Neural cell (in vitro differentiated cells): Measurements from ENCODE around the gene GATAD2A. TPM values are rescaled to one million over a fixed set of nuclear protein-coding genes. Genes with fewer than 3 reads are reported as not detected.

ENCODE experiments used
- H2AFZ ChIP-seq: fragments of 200-600, 300-800 bp; sonication (generic), shearing (Covaris generic); 2 replicates; pipeline ENCODE4 v1.6.0; 2014; ENCODE audit warnings: low read depth, mild to moderate bottlenecking, antibody characterized with exemption, low read length, moderate library complexity
- H3F3A ChIP-seq: fragments of 200-600 bp; shearing (Covaris generic); 2 replicates; pipeline ENCODE4 v1.6.1; 2016; ENCODE audit warnings: mild to moderate bottlenecking, moderate library complexity, mixed read lengths, antibody characterized with exemption, low read length; ENCODE audit not compliant: insufficient read depth, poor library complexity, severe bottlenecking
- H3K27ac ChIP-seq: fragments of 200-600, 300-800 bp; sonication (generic), shearing (Covaris generic); 2 replicates; pipeline ENCODE4 v1.5.1; 2014; ENCODE audit warnings: mild to moderate bottlenecking, low read length, moderate library complexity
- H3K27me3 ChIP-seq: fragments of 300-800, 200-600 bp; sonication (generic), shearing (Covaris generic); 2 replicates; pipeline ENCODE4 v1.6.0; 2014; ENCODE audit warnings: mild to moderate bottlenecking, low read depth, low read length, moderate library complexity; ENCODE audit not compliant: insufficient read depth
- H3K36me3 ChIP-seq: fragments of 300-800, 200-600 bp; sonication (generic), shearing (Covaris generic); 2 replicates; pipeline ENCODE4 v1.5.1; 2014; ENCODE audit warnings: mild to moderate bottlenecking, antibody characterized with exemption, low read length, moderate library complexity; ENCODE audit not compliant: insufficient read depth
- H3K4me2 ChIP-seq: fragments of 300-800, 200-600 bp; sonication (generic), shearing (Covaris generic); 2 replicates; pipeline ENCODE4 v1.6.0; 2014; ENCODE audit warnings: mild to moderate bottlenecking, low read length
- H3K4me3 ChIP-seq: fragments of 300-800, 200-600 bp; sonication (generic), shearing (Covaris generic); 2 replicates; pipeline ENCODE4 v1.5.1; 2014; ENCODE audit warnings: mild to moderate bottlenecking, low read length, moderate library complexity
- H3K79me2 ChIP-seq: fragments of 200-600 bp; shearing (Covaris generic); replicated peaks from 2 replicates; pipeline ENCODE4 v1.6.0; 2014; ENCODE audit warnings: mild to moderate bottlenecking, low read length, moderate library complexity; ENCODE audit not compliant: insufficient read depth
- H3K9ac ChIP-seq: fragments of 300-800, 200-600 bp; sonication (generic), shearing (Covaris generic); 2 replicates; pipeline ENCODE4 v1.6.1; 2016; ENCODE audit warnings: mild to moderate bottlenecking, low read length, mixed read lengths
- H3K9me2 ChIP-seq: fragments of 200-600 bp; shearing (Covaris generic); 2 replicates; pipeline ENCODE4 v1.6.1; 2016; ENCODE audit warnings: mild to moderate bottlenecking, low read length, mixed read lengths; ENCODE audit not compliant: insufficient read depth
- H3K9me3 ChIP-seq: fragments of 200-600, 300-800 bp; sonication (generic), shearing (Covaris generic); 2 replicates; pipeline ENCODE4 v1.6.1; 2016; ENCODE audit warnings: mild to moderate bottlenecking, mixed run types, low read length, moderate library complexity, mixed read lengths
- H4K20me1 ChIP-seq: fragments of 200-600 bp; shearing (Covaris generic); 2 replicates; pipeline ENCODE4 v1.6.1; 2016; ENCODE audit warnings: mild to moderate bottlenecking, mixed run types; ENCODE audit not compliant: insufficient read depth
- CTCF ChIP-seq: fragments of 450-650 bp; IDR thresholded peaks from 2 replicates; pipeline ENCODE4 v1.5.1; 2014; ENCODE audit warnings: antibody characterized with exemption, mild to moderate bottlenecking, moderate library complexity; ENCODE audit not compliant: poor library complexity, severe bottlenecking
- EP300 ChIP-seq: fragments of 450-650 bp; conservative IDR thresholded peaks from 2 replicates; pipeline ENCODE4 v1.6.1; 2014; ENCODE audit warnings: antibody characterized with exemption, mild to moderate bottlenecking, moderate library complexity; ENCODE audit not compliant: poor library complexity, severe bottlenecking
- EZH2 ChIP-seq: fragments of 200-600, 300-800 bp; shearing (Covaris generic), sonication (generic); IDR thresholded peaks from 2 replicates; pipeline ENCODE4 v1.6.1; 2014; ENCODE audit warnings: antibody characterized with exemption, low read length, borderline replicate concordance, mild to moderate bottlenecking; ENCODE audit not compliant: insufficient read depth, poor library complexity, severe bottlenecking
- MXI1 ChIP-seq: fragments of 450-650 bp; conservative IDR thresholded peaks from 2 replicates; pipeline ENCODE4 v1.6.1; 2014; ENCODE audit warnings: antibody characterized with exemption, mild to moderate bottlenecking; ENCODE audit not compliant: poor library complexity, severe bottlenecking
- POLR2AphosphoS5 ChIP-seq: IDR thresholded peaks from 2 replicates; pipeline ENCODE4 v1.6.1; 2012
- RAD21 ChIP-seq: fragments of 450-650 bp; conservative IDR thresholded peaks from 2 replicates; pipeline ENCODE4 v1.6.1; 2014; ENCODE audit warnings: antibody characterized with exemption, mild to moderate bottlenecking, moderate library complexity
- REST ChIP-seq: IDR thresholded peaks from 2 replicates; pipeline ENCODE4 v1.6.1; 2012; ENCODE audit warnings: borderline replicate concordance
- SMC3 ChIP-seq: fragments of 450-650 bp; conservative IDR thresholded peaks from 2 replicates; pipeline ENCODE4 v1.6.1; 2014; ENCODE audit warnings: antibody characterized with exemption, mild to moderate bottlenecking, moderate library complexity; ENCODE audit not compliant: poor library complexity
- TAF1 ChIP-seq: IDR thresholded peaks from 2 replicates; pipeline ENCODE4 v1.6.1; 2012; ENCODE audit warnings: low read depth
- polyA plus RNA-seq: library from polyadenylated mRNA; depleted of rRNA; stranded (reverse); fragments of >200 nt; gene quantifications from 2 replicates; pipeline ENCODE4 v1.2.3, GENCODE V29; 2014

The GATAD2A gene
- polyA plus RNA-seq, 1 donor from 2014 or later = 13.9 TPM

GRCh38 chr19:19466201-19466600, 60.7 kb downstream of the GATAD2A start:
- Histone ChIP-seq H3K9me2 (no peaks in the 10 kb centered on the region), H3K4me3 (no peak overlapping the region), H2AFZ (no peak overlapping the region), H3K9me3 (peaks cover 15% of the 10 kb centered on the region), H3K4me2 (no peak overlapping the region), H3K36me3 (peaks cover 9% of the 10 kb centered on the region), H3K27ac (no peak overlapping the region), H3K27me3 (no peaks in the 10 kb centered on the region), H3K79me2 (peaks cover 20% of the 10 kb centered on the region), H3F3A (no peaks in the 10 kb centered on the region), H3K9ac (no peak overlapping the region), H4K20me1 (no peaks in the 10 kb centered on the region)
- TF ChIP-seq REST (no peak), EP300 (no peak), POLR2AphosphoS5 (no peak), SMC3 (no peak), RAD21 (no peak), TAF1 (no peak), EZH2 (no peak), MXI1 (no peak), CTCF (no peak)

GRCh38 chr19:19468424-19469050, 63.1 kb downstream of the GATAD2A start:
- no peaks in the 10 kb centered on the region for H4K20me1 ChIP-seq
- H3K9me2 ChIP-seq = no peaks in the 10 kb centered on the region
- H3K9ac ChIP-seq = no peak overlapping the region
- H3K79me2 ChIP-seq = peaks cover 8% of the 10 kb centered on the region
- no peaks in the 10 kb centered on the region for H3F3A ChIP-seq
- no peak overlapping the region for H3K27ac ChIP-seq
- no peaks in the 10 kb centered on the region for H3K27me3 ChIP-seq
- H3K36me3 ChIP-seq = peaks cover 9% of the 10 kb centered on the region
- peaks cover 15% of the 10 kb centered on the region for H3K9me3 ChIP-seq
- H3K4me3 ChIP-seq = no peak overlapping the region
- TF ChIP-seq MXI1 (no peak), POLR2AphosphoS5 (no peak), RAD21 (no peak), TAF1 (no peak), EZH2 (no peak), REST (no peak), SMC3 (no peak), CTCF (no peak), EP300 (no peak)
- H2AFZ ChIP-seq = no peak overlapping the region
- H3K4me2 ChIP-seq = no peak overlapping the region
